H1 (cell line): ENCODE results near the gene PITPNM1. TPM values are rescaled to one million over a fixed set of nuclear protein-coding genes. Genes with fewer than 3 reads are reported as not detected.

Source experiments
- CTCF ChIA-PET: fragments of 300-600 bp; sonication (Branson Sonifier 250); formaldehyde crosslinking; loops from one replicate; lab custom pipeline; 2021; ENCODE audit not compliant: partially characterized antibody; lab: Charles Lee
- POLR2A ChIA-PET: fragments of 300-600 bp; sonication (Branson Sonifier 250); formaldehyde crosslinking; loops from one replicate; lab custom pipeline; 2021; ENCODE audit warnings: inconsistent platforms; ENCODE audit not compliant: partially characterized antibody; lab: Charles Lee
- DNase-seq, 2 experiments: peaks; one replicate each; pipeline versions ENCODE4 v3.0.0 to v3.0.0-alpha.2; 2010 to 2022; ENCODE audit warnings: low spot score in 2 of 2, low read depth in 1 of 2, mixed read lengths in 1 of 2
- FAIRE-seq: peaks from 2 replicates; lab custom pipeline; 2011; peaks lifted over from hg19 to GRCh38; lab: Jason Lieb, UNC
- H2AFZ ChIP-seq: 2 replicates; pipeline ENCODE4 v1.8.1; 2012; ENCODE audit warnings: low read length, inconsistent platforms
- H2AK5ac ChIP-seq: 2 replicates; pipeline ENCODE4 v1.6.1; 2013; ENCODE audit warnings: low read depth, low read length
- H2BK120ac ChIP-seq: replicated peaks from 2 replicates; pipeline ENCODE3; 2013; ENCODE audit warnings: low read depth, low read length, inconsistent platforms
- H2BK12ac ChIP-seq: 2 replicates; pipeline ENCODE4 v1.6.1; 2013; ENCODE audit warnings: low read depth, low read length
- H2BK15ac ChIP-seq: 2 replicates; pipeline ENCODE4 v1.6.1; 2013; ENCODE audit warnings: low read length
- H2BK20ac ChIP-seq: 2 replicates; pipeline ENCODE4 v1.6.1; 2013; ENCODE audit warnings: low read length
- H2BK5ac ChIP-seq: 2 replicates; pipeline ENCODE4 v1.6.1; 2013; ENCODE audit warnings: low read depth, low read length
- H3K14ac ChIP-seq: 2 replicates; pipeline ENCODE4 v1.6.1; 2013; ENCODE audit warnings: inconsistent platforms; ENCODE audit not compliant: insufficient read length
- H3K18ac ChIP-seq: 2 replicates; pipeline ENCODE4 v1.6.1; 2013; ENCODE audit warnings: low read length; ENCODE audit errors: extremely low read depth
- H3K23ac ChIP-seq: 2 replicates; pipeline ENCODE4 v1.6.1; 2013; ENCODE audit warnings: inconsistent platforms; ENCODE audit not compliant: insufficient read length
- H3K23me2 ChIP-seq: 2 replicates; pipeline ENCODE4 v1.6.1; 2013; ENCODE audit warnings: low read depth, low read length
- H3K27ac ChIP-seq: 2 replicates; pipeline ENCODE4 v1.6.1; 2011; ENCODE audit warnings: low read depth, low read length, inconsistent platforms
- H3K27me3 ChIP-seq, 4 experiments: replicated peaks in 1 of 4; 1 replicate in 1 of 4; 2 replicates in 3 of 4; pipeline versions ENCODE4 v1.6.1 to v1.8.1; 2011 to 2013; ENCODE audit warnings: low read length in 3 of 4, mild to moderate bottlenecking in 3 of 4, inconsistent platforms in 2 of 4, mixed read lengths in 2 of 4, moderate library complexity in 1 of 4; ENCODE audit not compliant: control insufficient read depth in 3 of 4, insufficient read depth in 3 of 4; ENCODE audit errors: extremely low read depth in 1 of 4
- H3K36me3 ChIP-seq, 4 experiments: 2 replicates each; pipeline versions ENCODE4 v1.6.1 to v1.8.1; 2011 to 2013; ENCODE audit warnings: mild to moderate bottlenecking in 4 of 4, low read length in 3 of 4, moderate library complexity in 2 of 4, control low read depth in 1 of 4, inconsistent platforms in 1 of 4; ENCODE audit not compliant: insufficient read depth in 4 of 4, control insufficient read depth in 2 of 4
- H3K4ac ChIP-seq: replicated peaks from 2 replicates; pipeline ENCODE3; 2013; ENCODE audit warnings: low read length, low read depth, mixed read lengths, inconsistent platforms; ENCODE audit not compliant: insufficient read length
- H3K4me1 ChIP-seq, 4 experiments: replicated peaks in 1 of 4; 1 replicate in 1 of 4; 2 replicates in 3 of 4; pipeline versions ENCODE4 v1.6.1 to v1.8.1; 2011 to 2013; ENCODE audit warnings: low read length in 3 of 4, inconsistent platforms in 2 of 4, mixed read lengths in 1 of 4; ENCODE audit not compliant: insufficient read depth in 4 of 4, control insufficient read depth in 3 of 4
- H3K4me2 ChIP-seq, 2 experiments: 2 replicates each; pipeline versions ENCODE4 v1.6.1 to v1.8.1; 2011 to 2013; ENCODE audit warnings: low read depth in 2 of 2, low read length in 2 of 2, control low read depth in 1 of 2, inconsistent platforms in 1 of 2, mild to moderate bottlenecking in 1 of 2; ENCODE audit not compliant: insufficient read depth in 1 of 2
- H3K4me3 ChIP-seq, 4 experiments: fragments of 200-600, 300-600 bp in 1 of 4; sonication (generic), shearing (Covaris generic), sonication (Bioruptor Twin) in 1 of 4; 2 replicates each; pipeline versions ENCODE4 v1.5.1 to v1.8.1; 2011 to 2016; ENCODE audit warnings: low read length in 4 of 4, low read depth in 3 of 4, control low read depth in 2 of 4, inconsistent platforms in 2 of 4, mild to moderate bottlenecking in 2 of 4, mixed read lengths in 1 of 4, moderate library complexity in 1 of 4; ENCODE audit not compliant: insufficient read depth in 2 of 4; ENCODE audit errors: extremely low read depth in 1 of 4
- H3K56ac ChIP-seq: replicated peaks from 2 replicates; pipeline ENCODE3; 2013; ENCODE audit warnings: low read depth, mild to moderate bottlenecking, mixed read lengths, low read length, inconsistent platforms; ENCODE audit not compliant: insufficient read length
- H3K79me1 ChIP-seq: 2 replicates; pipeline ENCODE4 v1.6.1; 2013; ENCODE audit warnings: low read depth, low read length, control low read depth
- H3K79me2 ChIP-seq, 2 experiments: 2 replicates each; pipeline versions ENCODE4 v1.6.1 to v1.8.1; 2012 to 2013; ENCODE audit warnings: low read length in 2 of 2, mild to moderate bottlenecking in 2 of 2, inconsistent platforms in 1 of 2; ENCODE audit not compliant: insufficient read depth in 2 of 2, control insufficient read depth in 1 of 2
- H3K9ac ChIP-seq, 4 experiments: replicated peaks in 1 of 4; 1 replicate in 1 of 4; 2 replicates in 3 of 4; pipeline versions ENCODE4 v1.6.1 to v1.8.1; 2011 to 2013; ENCODE audit warnings: low read depth in 3 of 4, low read length in 3 of 4, control low read depth in 2 of 4, mild to moderate bottlenecking in 2 of 4, moderate library complexity in 2 of 4, inconsistent platforms in 1 of 4; ENCODE audit errors: extremely low read depth in 1 of 4
- H3K9me3 ChIP-seq, 2 experiments: 2 replicates each; pipeline versions ENCODE4 v1.6.1 to v1.8.1; 2012 to 2013; ENCODE audit warnings: mild to moderate bottlenecking in 2 of 2, moderate library complexity in 2 of 2, control low read depth in 1 of 2, inconsistent platforms in 1 of 2, low read depth in 1 of 2, low read length in 1 of 2, mixed read lengths in 1 of 2; ENCODE audit not compliant: insufficient read depth in 2 of 2
- H4K20me1 ChIP-seq, 2 experiments: replicated peaks in 1 of 2; 2 replicates each; pipeline versions ENCODE3 to v1.8.1; 2011 to 2013; ENCODE audit warnings: inconsistent platforms in 2 of 2, low read length in 2 of 2, mild to moderate bottlenecking in 1 of 2; ENCODE audit not compliant: insufficient read depth in 2 of 2, control insufficient read depth in 1 of 2
- H4K5ac ChIP-seq: 2 replicates; pipeline ENCODE4 v1.6.1; 2013; ENCODE audit warnings: low read length, low read depth, mixed read lengths, inconsistent platforms; ENCODE audit not compliant: insufficient read length
- H4K8ac ChIP-seq: 2 replicates; pipeline ENCODE4 v1.8.0; 2013; ENCODE audit warnings: mild to moderate bottlenecking, moderate library complexity, low read length, inconsistent platforms; ENCODE audit not compliant: insufficient read depth; ENCODE audit errors: extremely low read depth
- H4K91ac ChIP-seq: replicated peaks from 2 replicates; pipeline ENCODE3; 2013; ENCODE audit warnings: low read length, mixed read lengths, inconsistent platforms; ENCODE audit not compliant: insufficient read length
- BACH1 ChIP-seq: IDR thresholded peaks from 2 replicates; pipeline ENCODE4 v1.6.1; 2012; ENCODE audit warnings: low read length, improper control_type of control experiment
- CREB1 ChIP-seq: IDR thresholded peaks from 2 replicates; pipeline ENCODE4 v1.6.1; 2012; ENCODE audit warnings: inconsistent platforms
- KDM1A ChIP-seq: fragments of 200-600, 300-600 bp; sonication (generic); IDR thresholded peaks from 2 replicates; pipeline ENCODE4 v1.7.1; 2016; ENCODE audit warnings: mild to moderate bottlenecking, low read length, borderline replicate concordance
- POLR2A ChIP-seq, 2 experiments: IDR thresholded peaks; 1 replicate in 1 of 2; 2 replicates in 1 of 2; pipeline ENCODE4 v1.6.1; 2011; ENCODE audit warnings: low read depth in 2 of 2, low read length in 2 of 2, mild to moderate bottlenecking in 2 of 2; ENCODE audit errors: control extremely low read depth in 1 of 2
- RFX5 ChIP-seq: IDR thresholded peaks from 2 replicates; pipeline ENCODE4 v1.6.1; 2011; ENCODE audit warnings: low read depth, low read length, improper control_type of control experiment, borderline replicate concordance
- RXRA ChIP-seq: IDR thresholded peaks from 2 replicates; pipeline ENCODE4 v1.6.1; 2011; ENCODE audit warnings: low read depth, mild to moderate bottlenecking, low read length, moderate library complexity; ENCODE audit not compliant: insufficient read depth
- SAP30 ChIP-seq: fragments of 300-600 bp; sonication (generic); IDR thresholded peaks from 2 replicates; pipeline ENCODE4 v1.7.1; 2012; ENCODE audit warnings: low read length, moderate library complexity, mild to moderate bottlenecking, inconsistent platforms; ENCODE audit not compliant: insufficient read depth, insufficient replicate concordance
- SP2 ChIP-seq: IDR thresholded peaks from 2 replicates; pipeline ENCODE4 v1.6.1; 2012; ENCODE audit warnings: mild to moderate bottlenecking, low read length, inconsistent platforms
- WGBS, 2 experiments: shearing (Covaris generic) in 1 of 2; methylation state at CpG; one replicate each; pipeline versions ENCODE4 v1.1.6 to v1.1.7; 2013 to 2015; ENCODE audit warnings: low lambda C conversion rate in 2 of 2, mixed read lengths in 2 of 2, inconsistent platforms in 1 of 2, low coverage in 1 of 2, missing lambda C conversion rate in 1 of 2; ENCODE audit not compliant: insufficient replicate concordance in 2 of 2, insufficient coverage in 1 of 2, insufficient read length in 1 of 2; ENCODE audit errors: extremely low coverage in 1 of 2, missing lambda C conversion rate in 1 of 2; 5-methylcytosine and 5-hydroxymethylcytosine counted together
- polyA plus RNA-seq, 7 experiments: library from polyadenylated mRNA; depleted of rRNA in 3 of 7; stranded (reverse) in 5 of 7; unstranded in 2 of 7; fragments of >200 nt in 5 of 7; fragments of 200-250 nt in 2 of 7; gene quantifications; 1 replicate in 5 of 7; 2 replicates in 1 of 7; 4 replicates in 1 of 7; pipeline versions ENCODE4 v1.2.1 to v1.2.3, GENCODE V29; 2011 to 2013; ENCODE audit warnings: missing spikeins in 2 of 7, mixed read lengths in 2 of 7
- total RNA-seq: library from RNA; stranded (reverse); fragmentation: NEBNext Ultra II Directional; extraction: Animal tissue kit (Norgen Biotek cat#: 25700); gene quantifications from 2 replicates; pipeline ENCODE4 v1.2.1, GENCODE V29; 2021
- TF ChIP-seq, protein P1 (sequence below): IDR thresholded peaks from 2 replicates; pipeline ENCODE4 v1.6.1; 2012; ENCODE audit warnings: low read length, inconsistent platforms
- TF ChIP-seq, protein P2 (sequence below): IDR thresholded peaks from 2 replicates; pipeline ENCODE4 v1.6.1; 2011; ENCODE audit warnings: low read length, improper control_type of control experiment
- TF ChIP-seq, protein P3 (sequence below): IDR thresholded peaks from 2 replicates; pipeline ENCODE4 v1.6.1; 2011; ENCODE audit warnings: low read depth, mild to moderate bottlenecking, low read length; ENCODE audit not compliant: insufficient read depth

Gene PITPNM1
- total and polyA plus RNA-seq, 2 of the 8 experiments (the other 6 are each of a cell fraction or from before 2014, with no cell fraction given) = 27.2 to 52.7 TPM

DNA sequence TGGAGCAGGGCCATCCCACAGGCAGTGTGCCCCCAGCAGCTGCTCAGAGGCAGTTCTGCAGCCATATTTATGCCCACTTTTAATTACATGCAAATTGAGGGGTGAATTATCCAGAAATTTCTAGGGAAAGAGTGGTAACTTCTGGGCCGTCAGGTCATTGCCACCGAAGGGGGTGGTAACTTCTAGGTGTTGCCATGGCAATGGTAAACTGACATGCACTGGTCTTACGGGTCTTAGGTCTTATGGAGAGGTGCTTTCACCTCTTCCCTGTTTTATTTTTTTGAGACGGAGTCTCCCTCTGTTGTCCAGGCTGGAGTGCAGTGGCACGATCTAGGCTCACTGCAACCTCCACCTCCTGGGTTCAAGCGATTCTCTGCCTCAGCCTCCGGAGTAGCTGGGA lies 32.3 kb downstream of the PITPNM1 start:
- Histone ChIP-seq H3K9me3 (peaks cover 0 to 4% of the 10 kb centered on the region in 2 experiments; a peak in 1 of 4 replicates), H2BK120ac (no peak overlapping the region), H3K27ac (no peak overlapping the region), H2BK5ac (no peak overlapping the region), H3K18ac (no peak overlapping the region), H3K79me1 (no peaks in the 10 kb centered on the region), H3K23me2 (no peaks in the 10 kb centered on the region; the same call in 1 of the 2 replicates), H4K20me1 (no peaks in the 10 kb centered on the region), H2BK15ac (no peak overlapping the region), H3K9ac (no peak overlapping the region), H3K79me2 (no peaks in the 10 kb centered on the region), H4K91ac (no peak overlapping the region), H3K36me3 (no peaks in the 10 kb centered on the region), H3K4me2 (no peak overlapping the region), H2AFZ (no peak overlapping the region), H2BK20ac (no peak overlapping the region), H3K56ac (no peak overlapping the region), H3K4me1 (peaks cover 0 to 5% (median 1%) of the 10 kb centered on the region in 4 experiments; a peak in 4 of 7 replicates), H3K4ac (no peak overlapping the region), H2AK5ac (no peak overlapping the region), H3K23ac (no peak overlapping the region), H4K5ac (no peak overlapping the region), H3K4me3 (no peak overlapping the region), H4K8ac (no peak overlapping the region; the same call in 1 of the 2 replicates), H3K27me3 (no peaks in the 10 kb centered on the region), H2BK12ac (no peak overlapping the region), H3K14ac (no peak overlapping the region)
- POLR2A ChIA-PET = interaction anchor here (1.0 kb wide), 1 partner anchor 36 kb away, joined by 4 read pairs; no protein-coding TSS in a partner anchor
- FAIRE-seq (no peak), DNase-seq (no peak)
- WGBS, 2 experiments = 81% methylated on average over 7 of the region's 7 CpGs; no CpG with 5 or more reads in 1 of the 2 experiments
- CTCF ChIA-PET = interaction anchor here (0.6 to 1.4 kb wide), 4 partner anchors 21 to 92 kb away, joined by 3 to 4 read pairs (median 3); partner anchors contain the start of gene GPR152
- TF ChIP-seq SAP30 = no peak
- TF ChIP-seq RXRA = no peak
- TF ChIP-seq SP2 = no peak
- TF ChIP-seq POLR2A (IDR thresholded peaks at IDR 0.05; ENCODE audit: control extremely low read depth in 1 of 2, low read depth in 2 of 2, low read length in 2 of 2) = no peak
- TF ChIP-seq, protein P1, sequence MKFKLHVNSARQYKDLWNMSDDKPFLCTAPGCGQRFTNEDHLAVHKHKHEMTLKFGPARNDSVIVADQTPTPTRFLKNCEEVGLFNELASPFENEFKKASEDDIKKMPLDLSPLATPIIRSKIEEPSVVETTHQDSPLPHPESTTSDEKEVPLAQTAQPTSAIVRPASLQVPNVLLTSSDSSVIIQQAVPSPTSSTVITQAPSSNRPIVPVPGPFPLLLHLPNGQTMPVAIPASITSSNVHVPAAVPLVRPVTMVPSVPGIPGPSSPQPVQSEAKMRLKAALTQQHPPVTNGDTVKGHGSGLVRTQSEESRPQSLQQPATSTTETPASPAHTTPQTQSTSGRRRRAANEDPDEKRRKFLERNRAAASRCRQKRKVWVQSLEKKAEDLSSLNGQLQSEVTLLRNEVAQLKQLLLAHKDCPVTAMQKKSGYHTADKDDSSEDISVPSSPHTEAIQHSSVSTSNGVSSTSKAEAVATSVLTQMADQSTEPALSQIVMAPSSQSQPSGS = no peak
- TF ChIP-seq, protein P2, sequence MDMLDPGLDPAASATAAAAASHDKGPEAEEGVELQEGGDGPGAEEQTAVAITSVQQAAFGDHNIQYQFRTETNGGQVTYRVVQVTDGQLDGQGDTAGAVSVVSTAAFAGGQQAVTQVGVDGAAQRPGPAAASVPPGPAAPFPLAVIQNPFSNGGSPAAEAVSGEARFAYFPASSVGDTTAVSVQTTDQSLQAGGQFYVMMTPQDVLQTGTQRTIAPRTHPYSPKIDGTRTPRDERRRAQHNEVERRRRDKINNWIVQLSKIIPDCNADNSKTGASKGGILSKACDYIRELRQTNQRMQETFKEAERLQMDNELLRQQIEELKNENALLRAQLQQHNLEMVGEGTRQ = no peak
- TF ChIP-seq CREB1 = no peak
- TF ChIP-seq, protein P3, sequence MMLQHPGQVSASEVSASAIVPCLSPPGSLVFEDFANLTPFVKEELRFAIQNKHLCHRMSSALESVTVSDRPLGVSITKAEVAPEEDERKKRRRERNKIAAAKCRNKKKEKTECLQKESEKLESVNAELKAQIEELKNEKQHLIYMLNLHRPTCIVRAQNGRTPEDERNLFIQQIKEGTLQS = no peak
- TF ChIP-seq KDM1A = no peak
- no peak for TF ChIP-seq BACH1
- TF ChIP-seq RFX5 = no peak
